ENCODE data around the gene MAST2. TPM values are rescaled to one million over a fixed set of nuclear protein-coding genes. Genes with fewer than 3 reads are reported as not detected.
"Not testable (repeated sequence)": the region's sequence is repeated elsewhere in the genome, so short reads cannot be mapped to it uniquely, and the experiment has no call there.

MAST2 gene
- total and polyA plus RNA-seq, 4 donors, result 12.4 to 68.5 (median 49.7) TPM

GRCh38 chr1:45868861-45869260, 65.4 kb downstream of the MAST2 start:
- H3K36me3 ChIP-seq (ENCODE audit: control insufficient read depth in 1 of 2, insufficient read depth in 2 of 2, low read length in 1 of 2), result no peaks in the 10 kb centered on the region
- ATAC-seq (ENCODE audit: low FRiP score), result no peak
- H3K27me3 ChIP-seq (ENCODE audit: control insufficient read depth in 1 of 2, insufficient read depth in 2 of 2, low read length in 1 of 2), result no peaks in the 10 kb centered on the region
- H3K27ac ChIP-seq (ENCODE audit: low read depth in 1 of 2, low read length in 2 of 2), result no peak overlapping the region
- H3K4me3 ChIP-seq (ENCODE audit: low read length in 2 of 2), result no peak overlapping the region
- intact Hi-C loops (cut with DNase I), result no loop called here
- no peaks in the 10 kb centered on the region for H3K9me3 ChIP-seq (ENCODE audit: control insufficient read depth, low read length)
- H3K4me1 ChIP-seq (ENCODE audit: control insufficient read depth in 1 of 2, insufficient read depth in 2 of 2, low read length in 2 of 2), result peaks cover 0 to 2% of the 10 kb centered on the region in 2 donors
- DNase-seq, result no peak

- H3K9me3 ChIP-seq (ENCODE audit: control insufficient read depth, low read length), result no peaks in the 10 kb centered on the region
- WGBS, 2 donors, result 98 to 99% methylated on average over 6 of the region's 6 CpGs
- H3K4me3 ChIP-seq (ENCODE audit: low read length in 2 of 2), result no peak overlapping the region
- intact Hi-C loops (cut with DNase I), result no loop called here
- H3K27ac ChIP-seq (ENCODE audit: low read depth in 1 of 2, low read length in 2 of 2), result no peak overlapping the region
- no peak for ATAC-seq (ENCODE audit: low FRiP score)
- no peaks in the 10 kb centered on the region for H3K36me3 ChIP-seq (ENCODE audit: control insufficient read depth in 1 of 2, insufficient read depth in 2 of 2, low read length in 1 of 2)
- H3K4me1 ChIP-seq (ENCODE audit: control insufficient read depth in 1 of 2, insufficient read depth in 2 of 2, low read length in 2 of 2), result no peaks in the 10 kb centered on the region
- H3K27me3 ChIP-seq (ENCODE audit: control insufficient read depth in 1 of 2, insufficient read depth in 2 of 2, low read length in 1 of 2), result no peaks in the 10 kb centered on the region
- DNase-seq, result no peak
Measured at GRCh38 chr1:45870500-45870899, 67.1 kb downstream of the MAST2 start.

GRCh38 chr1:45872173-45872801, 68.9 kb downstream of the MAST2 start:
- ATAC-seq (ENCODE audit: low FRiP score); intact Hi-C loops (cut with DNase I); H3K27ac ChIP-seq (ENCODE audit: low read depth in 1 of 2, low read length in 2 of 2); H3K4me1 ChIP-seq (ENCODE audit: control insufficient read depth in 1 of 2, insufficient read depth in 2 of 2, low read length in 2 of 2); H3K9me3 ChIP-seq (ENCODE audit: control insufficient read depth, low read length); H3K27me3 ChIP-seq (ENCODE audit: control insufficient read depth in 1 of 2, insufficient read depth in 2 of 2, low read length in 1 of 2); H3K4me3 ChIP-seq (ENCODE audit: low read length in 2 of 2); DNase-seq; H3K36me3 ChIP-seq (ENCODE audit: control insufficient read depth in 1 of 2, insufficient read depth in 2 of 2, low read length in 1 of 2): not testable (repeated sequence)
- 93 to 97% methylated on average over 14 of the region's 14 CpGs for whole genome bisulfite sequencing, 2 donors

GRCh38 chr1:45876000-45876617, 72.7 kb downstream of the MAST2 start:
- H3K36me3 ChIP-seq (ENCODE audit: control insufficient read depth in 1 of 2, insufficient read depth in 2 of 2, low read length in 1 of 2), result no peaks in the 10 kb centered on the region
- H3K27ac ChIP-seq (ENCODE audit: low read depth in 1 of 2, low read length in 2 of 2), result no peak overlapping the region
- H3K4me1 ChIP-seq (ENCODE audit: control insufficient read depth in 1 of 2, insufficient read depth in 2 of 2, low read length in 2 of 2), result no peaks in the 10 kb centered on the region
- H3K27me3 ChIP-seq (ENCODE audit: control insufficient read depth in 1 of 2, insufficient read depth in 2 of 2, low read length in 1 of 2), result no peaks in the 10 kb centered on the region
- H3K9me3 ChIP-seq (ENCODE audit: control insufficient read depth, low read length), result no peaks in the 10 kb centered on the region
- WGBS, 2 donors, result 65 to 68% methylated on average over 2 of the region's 2 CpGs
- H3K4me3 ChIP-seq (ENCODE audit: low read length in 2 of 2), result no peak overlapping the region
- no peak for DNase-seq
- no peak for ATAC-seq (ENCODE audit: low FRiP score)
- intact Hi-C loops (cut with DNase I), result no loop called here

- 88 to 90% methylated on average over 4 of the region's 4 CpGs for WGBS, 2 donors
- Histone ChIP-seq H3K4me1 (ENCODE audit: control insufficient read depth in 1 of 2, insufficient read depth in 2 of 2, low read length in 2 of 2) (no peaks in the 10 kb centered on the region), H3K9me3 (ENCODE audit: control insufficient read depth, low read length) (no peaks in the 10 kb centered on the region), H3K27me3 (ENCODE audit: control insufficient read depth in 1 of 2, insufficient read depth in 2 of 2, low read length in 1 of 2) (no peaks in the 10 kb centered on the region), H3K36me3 (ENCODE audit: control insufficient read depth in 1 of 2, insufficient read depth in 2 of 2, low read length in 1 of 2) (no peaks in the 10 kb centered on the region), H3K4me3 (ENCODE audit: low read length in 2 of 2) (no peak overlapping the region), H3K27ac (ENCODE audit: low read depth in 1 of 2, low read length in 2 of 2) (no peak overlapping the region)
- no peak for DNase-seq
- intact Hi-C loops (cut with DNase I), result no loop called here
- ATAC-seq (ENCODE audit: low FRiP score), result no peak
Measured at GRCh38 chr1:45877264-45877663, 73.9 kb downstream of the MAST2 start.

- no peak overlapping the region for H3K27ac ChIP-seq (ENCODE audit: low read depth in 1 of 2, low read length in 2 of 2)
- ATAC-seq (ENCODE audit: low FRiP score), result no peak
- H3K27me3 ChIP-seq (ENCODE audit: control insufficient read depth in 1 of 2, insufficient read depth in 2 of 2, low read length in 1 of 2), result no peaks in the 10 kb centered on the region
- H3K36me3 ChIP-seq (ENCODE audit: control insufficient read depth in 1 of 2, insufficient read depth in 2 of 2, low read length in 1 of 2), result no peaks in the 10 kb centered on the region
- no peaks in the 10 kb centered on the region for H3K9me3 ChIP-seq (ENCODE audit: control insufficient read depth, low read length)
- intact Hi-C loops (cut with DNase I), result loop anchor here (5.0 to 10.0 kb wide), 2 partner anchors 193 to 195 kb away; partner anchors contain the start of genes GPBP1L1 (in 2 of the 2) and TMEM69 (in 2 of the 2)
- H3K4me3 ChIP-seq (ENCODE audit: low read length in 2 of 2), result no peak overlapping the region
- WGBS, 2 donors, result 75 to 90% methylated on average over 4 of the region's 4 CpGs
- DNase-seq, result no peak
- H3K4me1 ChIP-seq (ENCODE audit: control insufficient read depth in 1 of 2, insufficient read depth in 2 of 2, low read length in 2 of 2), result no peaks in the 10 kb centered on the region
Measured at GRCh38 chr1:45879885-45880598, 76.6 kb downstream of the MAST2 start.

- ATAC-seq (ENCODE audit: low FRiP score) (no peak), DNase-seq (no peak)
- intact Hi-C loops (cut with DNase I), result loop anchor here (5.0 to 10.0 kb wide), 2 partner anchors 194 to 196 kb away; partner anchors contain the start of genes GPBP1L1 (in 2 of the 2) and TMEM69 (in 2 of the 2)
- Histone ChIP-seq H3K4me1 (ENCODE audit: control insufficient read depth in 1 of 2, insufficient read depth in 2 of 2, low read length in 2 of 2) (no peaks in the 10 kb centered on the region), H3K36me3 (ENCODE audit: control insufficient read depth in 1 of 2, insufficient read depth in 2 of 2, low read length in 1 of 2) (no peaks in the 10 kb centered on the region), H3K9me3 (ENCODE audit: control insufficient read depth, low read length) (no peaks in the 10 kb centered on the region), H3K27ac (ENCODE audit: low read depth in 1 of 2, low read length in 2 of 2) (no peak overlapping the region), H3K27me3 (ENCODE audit: control insufficient read depth in 1 of 2, insufficient read depth in 2 of 2, low read length in 1 of 2) (no peaks in the 10 kb centered on the region), H3K4me3 (ENCODE audit: low read length in 2 of 2) (no peak overlapping the region)
- WGBS, 2 donors, result 88 to 92% methylated on average over 3 of the region's 3 CpGs
Measured at GRCh38 chr1:45880930-45881329, 77.5 kb downstream of the MAST2 start.

GRCh38 chr1:45883658-45884057, 80.2 kb downstream of the MAST2 start:
- Histone ChIP-seq H3K27ac (ENCODE audit: low read depth in 1 of 2, low read length in 2 of 2) (no peak overlapping the region), H3K4me1 (ENCODE audit: control insufficient read depth in 1 of 2, insufficient read depth in 2 of 2, low read length in 2 of 2) (no peaks in the 10 kb centered on the region)
- intact Hi-C loops (cut with DNase I), result loop anchor here (5.0 to 10.0 kb wide), 2 partner anchors 196 to 199 kb away; partner anchors contain the start of genes GPBP1L1 (in 2 of the 2) and TMEM69 (in 2 of the 2)

More at GRCh38 chr1:45883658-45884057, 80.2 kb downstream of the MAST2 start:
- 43 to 60% methylated on average over 1 of the region's 1 CpG for WGBS, 2 donors
- H3K4me3 ChIP-seq (ENCODE audit: low read length in 2 of 2), result no peak overlapping the region
- ATAC-seq (ENCODE audit: low FRiP score) (no peak), DNase-seq (no peak)
- H3K27me3 ChIP-seq (ENCODE audit: control insufficient read depth in 1 of 2, insufficient read depth in 2 of 2, low read length in 1 of 2), result no peaks in the 10 kb centered on the region
- no peaks in the 10 kb centered on the region for H3K36me3 ChIP-seq (ENCODE audit: control insufficient read depth in 1 of 2, insufficient read depth in 2 of 2, low read length in 1 of 2)
- no peaks in the 10 kb centered on the region for H3K9me3 ChIP-seq (ENCODE audit: control insufficient read depth, low read length)
